Testis (tissue), 2 donors: Measurements from ENCODE around the gene MAPK9.

Source experiments
- POLR2A ChIP-seq: fragments of 450-650 bp; IDR thresholded peaks from one replicate; pipeline ENCODE4 v1.6.1; 2017; ENCODE audit warnings: antibody characterized with exemption, mild to moderate bottlenecking, moderate library complexity
- TF ChIP-seq, protein P1 (sequence below), 3 experiments: fragments of 450-650 bp in 2 of 3; fragments of 200-600 bp in 1 of 3; sonication (generic) in 1 of 3; IDR thresholded peaks; one replicate each; pipeline ENCODE4 v1.5.1; 2016 to 2019; ENCODE audit warnings: antibody characterized with exemption in 3 of 3, mild to moderate bottlenecking in 2 of 3, moderate library complexity in 1 of 3

DNA sequence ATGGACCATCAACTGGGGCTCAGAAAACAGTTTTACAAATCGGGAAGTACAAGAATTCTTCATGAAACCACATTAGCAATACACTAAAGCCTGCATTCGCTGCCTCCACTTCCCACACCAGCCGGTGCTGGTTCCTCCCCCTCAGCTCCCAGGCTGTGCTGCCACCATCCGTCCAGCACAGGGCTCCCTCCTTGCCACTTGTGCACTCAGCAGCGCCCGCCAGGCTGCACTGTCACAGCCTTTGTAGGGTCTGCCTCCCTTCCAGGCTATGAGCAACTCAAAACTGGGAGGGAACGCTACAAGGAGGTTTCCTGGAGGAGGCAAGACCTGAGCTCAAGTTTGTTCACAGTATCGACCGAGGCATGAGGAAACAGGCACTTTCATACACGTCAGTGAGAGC lies 7.7 kb downstream of the MAPK9 start:
- TF ChIP-seq, protein P1, sequence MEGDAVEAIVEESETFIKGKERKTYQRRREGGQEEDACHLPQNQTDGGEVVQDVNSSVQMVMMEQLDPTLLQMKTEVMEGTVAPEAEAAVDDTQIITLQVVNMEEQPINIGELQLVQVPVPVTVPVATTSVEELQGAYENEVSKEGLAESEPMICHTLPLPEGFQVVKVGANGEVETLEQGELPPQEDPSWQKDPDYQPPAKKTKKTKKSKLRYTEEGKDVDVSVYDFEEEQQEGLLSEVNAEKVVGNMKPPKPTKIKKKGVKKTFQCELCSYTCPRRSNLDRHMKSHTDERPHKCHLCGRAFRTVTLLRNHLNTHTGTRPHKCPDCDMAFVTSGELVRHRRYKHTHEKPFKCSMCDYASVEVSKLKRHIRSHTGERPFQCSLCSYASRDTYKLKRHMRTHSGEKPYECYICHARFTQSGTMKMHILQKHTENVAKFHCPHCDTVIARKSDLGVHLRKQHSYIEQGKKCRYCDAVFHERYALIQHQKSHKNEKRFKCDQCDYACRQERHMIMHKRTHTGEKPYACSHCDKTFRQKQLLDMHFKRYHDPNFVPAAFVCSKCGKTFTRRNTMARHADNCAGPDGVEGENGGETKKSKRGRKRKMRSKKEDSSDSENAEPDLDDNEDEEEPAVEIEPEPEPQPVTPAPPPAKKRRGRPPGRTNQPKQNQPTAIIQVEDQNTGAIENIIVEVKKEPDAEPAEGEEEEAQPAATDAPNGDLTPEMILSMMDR (IDR thresholded peaks at IDR 0.05) = no peak
- TF ChIP-seq POLR2A = no peak
